ENCODE results near the gene GSC.

DNA sequence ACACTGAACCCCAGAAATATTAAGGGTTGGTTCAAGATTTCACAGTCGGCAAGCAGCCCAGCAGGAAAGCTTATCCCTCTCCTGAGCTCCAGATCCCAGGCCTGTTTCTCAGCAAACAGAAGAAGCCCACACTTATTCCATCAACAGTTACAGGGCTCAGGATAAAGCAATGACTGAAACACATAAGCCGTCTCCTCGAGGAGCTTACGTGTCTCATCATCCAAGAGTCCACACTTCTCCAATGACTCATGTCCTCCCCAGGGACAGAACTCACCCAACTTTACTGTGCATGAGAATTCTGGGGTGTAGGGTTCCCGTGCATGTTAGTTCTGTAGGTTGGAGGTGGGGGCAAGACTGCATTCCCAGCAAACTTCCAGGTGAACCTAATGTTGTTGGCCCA is 31.2 kb downstream of the GSC start:
- TF ChIP-seq, protein P1, sequence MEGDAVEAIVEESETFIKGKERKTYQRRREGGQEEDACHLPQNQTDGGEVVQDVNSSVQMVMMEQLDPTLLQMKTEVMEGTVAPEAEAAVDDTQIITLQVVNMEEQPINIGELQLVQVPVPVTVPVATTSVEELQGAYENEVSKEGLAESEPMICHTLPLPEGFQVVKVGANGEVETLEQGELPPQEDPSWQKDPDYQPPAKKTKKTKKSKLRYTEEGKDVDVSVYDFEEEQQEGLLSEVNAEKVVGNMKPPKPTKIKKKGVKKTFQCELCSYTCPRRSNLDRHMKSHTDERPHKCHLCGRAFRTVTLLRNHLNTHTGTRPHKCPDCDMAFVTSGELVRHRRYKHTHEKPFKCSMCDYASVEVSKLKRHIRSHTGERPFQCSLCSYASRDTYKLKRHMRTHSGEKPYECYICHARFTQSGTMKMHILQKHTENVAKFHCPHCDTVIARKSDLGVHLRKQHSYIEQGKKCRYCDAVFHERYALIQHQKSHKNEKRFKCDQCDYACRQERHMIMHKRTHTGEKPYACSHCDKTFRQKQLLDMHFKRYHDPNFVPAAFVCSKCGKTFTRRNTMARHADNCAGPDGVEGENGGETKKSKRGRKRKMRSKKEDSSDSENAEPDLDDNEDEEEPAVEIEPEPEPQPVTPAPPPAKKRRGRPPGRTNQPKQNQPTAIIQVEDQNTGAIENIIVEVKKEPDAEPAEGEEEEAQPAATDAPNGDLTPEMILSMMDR (conservative IDR thresholded peaks at IDR 0.05) = no peak
- no peak for TF ChIP-seq ZFX (IDR thresholded peaks at IDR 0.05)

All from C4-2B (cell line).